Measurements from ENCODE around the gene RAI2.
"Not testable (repeated sequence)": the region's sequence is repeated elsewhere in the genome, so short reads cannot be mapped to it uniquely, and the experiment has no call there.

The RAI2 gene

GRCh38 chrX:17787557-17787956 is 73.5 kb downstream of the RAI2 start:
- TF ChIP-seq POLR2AphosphoS5 (IDR thresholded peaks at IDR 0.05; ENCODE audit: borderline replicate concordance, low read depth, low read length), result no peak
- TF ChIP-seq FOXP2 (optimal IDR thresholded peaks at IDR 0.05; ENCODE audit: control extremely low read depth, extremely low read length, insufficient read depth), result no peak
- no peak for TF ChIP-seq EZH2 (IDR thresholded peaks at IDR 0.05)
- Histone ChIP-seq H3K9ac (ENCODE audit: insufficient read length) (no peak overlapping the region), H3K9me3 (ENCODE audit: low read depth, low read length) (no peaks in the 10 kb centered on the region), H3K27ac (no peak overlapping the region), H3K36me3 (ENCODE audit: insufficient read depth, low read length) (no peaks in the 10 kb centered on the region), H3K4me3 (no peak overlapping the region)
- no peak for DNase-seq (ENCODE audit: low read depth, low spot score)

- H3K9me3 ChIP-seq (ENCODE audit: low read depth, low read length); H3K27ac ChIP-seq; H3K36me3 ChIP-seq (ENCODE audit: insufficient read depth, low read length); H3K4me3 ChIP-seq; DNase-seq (ENCODE audit: low read depth, low spot score); H3K9ac ChIP-seq (ENCODE audit: insufficient read length): not testable (repeated sequence)
These were observed 74.3 kb downstream of the RAI2 start for GRCh38 chrX:17786554-17787347.

GRCh38 chrX:17779434-17779833 is 81.7 kb downstream of the RAI2 start:
- Histone ChIP-seq H3K4me3 (no peak overlapping the region), H3K9ac (ENCODE audit: insufficient read length) (no peak overlapping the region), H3K36me3 (ENCODE audit: insufficient read depth, low read length) (no peaks in the 10 kb centered on the region), H3K9me3 (ENCODE audit: low read depth, low read length) (no peaks in the 10 kb centered on the region), H3K27ac (no peak overlapping the region)
- DNase-seq (ENCODE audit: low read depth, low spot score), result no peak
- TF ChIP-seq EZH2 (IDR thresholded peaks at IDR 0.05), result no peak
- TF ChIP-seq POLR2AphosphoS5 (IDR thresholded peaks at IDR 0.05; ENCODE audit: borderline replicate concordance, low read depth, low read length), result no peak
- no peak for TF ChIP-seq FOXP2 (optimal IDR thresholded peaks at IDR 0.05; ENCODE audit: control extremely low read depth, extremely low read length, insufficient read depth)

- Histone ChIP-seq H3K27ac (no peak overlapping the region), H3K36me3 (ENCODE audit: insufficient read depth, low read length) (no peaks in the 10 kb centered on the region), H3K9ac (ENCODE audit: insufficient read length) (no peak overlapping the region), H3K4me3 (no peak overlapping the region), H3K9me3 (ENCODE audit: low read depth, low read length) (no peaks in the 10 kb centered on the region)
- DNase-seq (ENCODE audit: low read depth, low spot score), result no peak
- TF ChIP-seq EZH2 (IDR thresholded peaks at IDR 0.05) (no peak), POLR2AphosphoS5 (IDR thresholded peaks at IDR 0.05; ENCODE audit: borderline replicate concordance, low read depth, low read length) (no peak), FOXP2 (optimal IDR thresholded peaks at IDR 0.05; ENCODE audit: control extremely low read depth, extremely low read length, insufficient read depth) (no peak)
These were observed 82.1 kb downstream of the RAI2 start for GRCh38 chrX:17778997-17779396.

GRCh38 chrX:17774053-17774452 is 87.0 kb downstream of the RAI2 start:
- no peak overlapping the region for H3K4me3 ChIP-seq
- no peak overlapping the region for H3K27ac ChIP-seq
- H3K9ac ChIP-seq (ENCODE audit: insufficient read length), result no peak overlapping the region
- TF ChIP-seq EZH2 (IDR thresholded peaks at IDR 0.05) (no peak), POLR2AphosphoS5 (IDR thresholded peaks at IDR 0.05; ENCODE audit: borderline replicate concordance, low read depth, low read length) (no peak), FOXP2 (optimal IDR thresholded peaks at IDR 0.05; ENCODE audit: control extremely low read depth, extremely low read length, insufficient read depth) (no peak)
- no peaks in the 10 kb centered on the region for H3K9me3 ChIP-seq (ENCODE audit: low read depth, low read length)
- DNase-seq (ENCODE audit: low read depth, low spot score), result no peak
- H3K36me3 ChIP-seq (ENCODE audit: insufficient read depth, low read length), result no peaks in the 10 kb centered on the region

GRCh38 chrX:17773221-17773876 is 87.7 kb downstream of the RAI2 start:
- Histone ChIP-seq H3K4me3 (no peak overlapping the region), H3K27ac (no peak overlapping the region), H3K9ac (ENCODE audit: insufficient read length) (no peak overlapping the region), H3K36me3 (ENCODE audit: insufficient read depth, low read length) (no peaks in the 10 kb centered on the region), H3K9me3 (ENCODE audit: low read depth, low read length) (no peaks in the 10 kb centered on the region)
- no peak for TF ChIP-seq EZH2 (IDR thresholded peaks at IDR 0.05)
- no peak for TF ChIP-seq POLR2AphosphoS5 (IDR thresholded peaks at IDR 0.05; ENCODE audit: borderline replicate concordance, low read depth, low read length)
- no peak for TF ChIP-seq FOXP2 (optimal IDR thresholded peaks at IDR 0.05; ENCODE audit: control extremely low read depth, extremely low read length, insufficient read depth)
- no peak for DNase-seq (ENCODE audit: low read depth, low spot score)

GRCh38 chrX:17769701-17770269 is 91.3 kb downstream of the RAI2 start:
- H3K27ac ChIP-seq, result no peak overlapping the region

GRCh38 chrX:17768997-17769396 is 92.1 kb downstream of the RAI2 start:
- no peak overlapping the region for H3K9ac ChIP-seq (ENCODE audit: insufficient read length)
- DNase-seq (ENCODE audit: low read depth, low spot score), result no peak
- no peaks in the 10 kb centered on the region for H3K9me3 ChIP-seq (ENCODE audit: low read depth, low read length)
- no peak overlapping the region for H3K27ac ChIP-seq
- no peak overlapping the region for H3K4me3 ChIP-seq
- H3K36me3 ChIP-seq (ENCODE audit: insufficient read depth, low read length), result no peaks in the 10 kb centered on the region
- TF ChIP-seq EZH2 (IDR thresholded peaks at IDR 0.05), result no peak
- TF ChIP-seq FOXP2 (optimal IDR thresholded peaks at IDR 0.05; ENCODE audit: control extremely low read depth, extremely low read length, insufficient read depth), result no peak
- no peak for TF ChIP-seq POLR2AphosphoS5 (IDR thresholded peaks at IDR 0.05; ENCODE audit: borderline replicate concordance, low read depth, low read length)

More at GRCh38 chrX:17769701-17770269, 91.3 kb downstream of the RAI2 start:
- no peak for DNase-seq (ENCODE audit: low read depth, low spot score)
- TF ChIP-seq POLR2AphosphoS5 (IDR thresholded peaks at IDR 0.05; ENCODE audit: borderline replicate concordance, low read depth, low read length), result no peak
- no peak for TF ChIP-seq EZH2 (IDR thresholded peaks at IDR 0.05)
- no peak for TF ChIP-seq FOXP2 (optimal IDR thresholded peaks at IDR 0.05; ENCODE audit: control extremely low read depth, extremely low read length, insufficient read depth)
- H3K9ac ChIP-seq (ENCODE audit: insufficient read length), result no peak overlapping the region
- H3K36me3 ChIP-seq (ENCODE audit: insufficient read depth, low read length), result no peaks in the 10 kb centered on the region
- H3K9me3 ChIP-seq (ENCODE audit: low read depth, low read length), result no peaks in the 10 kb centered on the region
- no peak overlapping the region for H3K4me3 ChIP-seq
